CD4-positive, alpha-beta T cell treated with Interferon alpha-2 for 1 hour (primary cell): ENCODE data around the gene FRMD4A.

ENCODE experiments used
- DNase-seq, 2 donors: peaks; one replicate each; pipeline ENCODE4 v3.0.0-alpha.2; 2020 to 2022

Gene FRMD4A

DNA sequence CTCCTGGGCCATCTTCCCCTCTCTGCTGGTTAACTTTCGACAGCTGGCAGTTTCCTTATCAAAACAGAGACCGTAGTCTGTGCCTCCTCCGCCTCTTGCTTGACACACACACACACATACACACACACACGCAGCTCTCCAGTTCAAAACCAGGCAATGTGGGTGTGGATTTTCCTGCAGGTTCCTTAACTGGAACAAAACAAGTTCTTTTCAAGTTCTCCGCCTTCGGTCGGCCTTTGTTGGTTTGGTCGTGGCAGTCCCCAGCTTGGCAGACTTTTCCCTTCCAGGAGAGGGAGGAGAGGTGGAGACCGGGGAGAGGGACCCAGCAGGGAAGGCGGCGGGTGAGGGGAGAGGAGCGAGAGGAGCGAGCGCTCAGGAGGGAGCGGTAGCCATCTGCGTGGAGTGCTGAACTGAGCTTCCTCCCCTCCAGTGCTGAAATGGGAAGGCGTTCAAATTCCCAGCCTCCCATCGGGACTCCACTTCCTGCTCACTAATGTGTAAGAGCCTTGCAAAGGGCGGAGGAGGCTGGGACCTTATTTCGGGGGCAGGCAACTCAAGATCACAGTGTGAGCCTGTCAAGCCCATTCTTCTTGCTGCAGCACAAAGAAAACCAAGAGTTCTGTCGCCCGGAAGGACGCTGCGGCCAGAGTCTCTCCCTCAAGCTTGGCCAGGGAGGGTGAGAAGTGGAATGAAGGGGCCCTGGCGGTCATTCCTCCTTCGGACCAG, 623.4 kb downstream of the FRMD4A start:
- peak in 1 of 2 donors; percentile 15 for DNase-seq

DNA sequence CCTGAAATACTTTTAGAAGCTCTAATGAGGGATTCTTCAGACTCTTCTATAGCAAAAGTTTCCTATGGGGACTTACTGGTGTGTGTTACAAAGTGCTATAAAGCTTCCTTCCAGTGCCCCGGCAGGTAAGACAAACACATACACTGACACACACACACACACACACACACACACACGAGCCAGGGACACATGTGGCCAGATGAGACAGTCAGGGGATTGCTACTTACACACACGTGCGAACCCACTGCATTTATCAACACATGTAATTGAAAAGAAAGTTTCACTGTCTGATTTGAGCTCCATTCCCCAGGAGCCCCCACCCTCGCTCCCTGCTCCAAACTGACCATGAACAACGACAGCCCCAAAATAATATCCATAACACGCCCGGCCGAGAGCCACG, 624.1 kb downstream of the FRMD4A start:
- DNase-seq: no peak

DNA sequence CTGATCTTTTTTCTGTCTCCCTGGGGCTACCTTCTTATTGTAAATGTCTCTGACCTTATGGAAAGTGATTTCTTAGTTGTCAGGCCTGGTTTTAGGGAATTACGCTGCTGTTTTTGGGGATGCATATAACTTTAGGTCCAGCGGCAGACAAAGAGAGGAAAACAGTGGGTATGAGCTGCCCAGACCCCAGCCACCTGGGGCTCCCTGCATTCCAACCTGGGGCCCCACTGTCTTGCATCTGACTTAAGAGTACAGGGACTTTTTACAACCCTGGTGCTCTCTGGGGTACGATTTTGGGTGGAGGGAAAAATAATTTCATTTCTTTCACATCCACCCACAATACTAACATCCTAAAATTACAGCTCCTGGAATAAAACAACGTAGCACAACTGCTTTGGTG, 624.5 kb downstream of the FRMD4A start:
- DNase-seq: no peak

DNA sequence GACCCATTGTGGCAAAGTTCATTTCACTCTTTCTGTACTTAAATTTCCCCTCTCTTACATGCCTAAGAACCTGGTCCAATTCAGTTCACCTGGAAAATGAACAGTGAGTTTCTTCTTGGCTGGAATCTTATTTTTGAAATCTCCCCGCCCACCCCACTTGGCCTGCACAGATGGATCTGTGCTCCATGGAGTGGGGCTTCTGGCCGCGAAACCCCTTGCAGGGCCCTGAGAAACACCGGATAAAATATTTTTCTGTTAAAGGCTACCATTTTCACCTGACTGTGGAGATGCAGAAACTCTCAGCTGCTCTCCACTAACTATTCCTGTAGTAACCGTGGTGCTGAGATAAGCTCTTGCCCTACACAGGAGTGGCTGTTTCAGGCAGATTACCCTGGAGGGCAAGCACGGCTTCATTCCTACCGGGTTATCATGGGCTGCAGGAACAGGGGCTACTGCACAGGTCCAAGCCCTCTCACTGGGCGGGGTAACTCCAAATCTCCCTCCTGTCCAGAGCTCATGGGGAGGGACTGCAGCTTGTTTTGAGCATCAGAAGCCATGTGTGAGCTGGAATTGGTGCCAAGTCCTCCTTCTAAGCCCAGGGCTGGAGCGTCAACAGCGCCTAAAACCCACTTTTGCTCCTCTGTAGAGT, 625.1 kb downstream of the FRMD4A start:
- no peak for DNase-seq

DNA sequence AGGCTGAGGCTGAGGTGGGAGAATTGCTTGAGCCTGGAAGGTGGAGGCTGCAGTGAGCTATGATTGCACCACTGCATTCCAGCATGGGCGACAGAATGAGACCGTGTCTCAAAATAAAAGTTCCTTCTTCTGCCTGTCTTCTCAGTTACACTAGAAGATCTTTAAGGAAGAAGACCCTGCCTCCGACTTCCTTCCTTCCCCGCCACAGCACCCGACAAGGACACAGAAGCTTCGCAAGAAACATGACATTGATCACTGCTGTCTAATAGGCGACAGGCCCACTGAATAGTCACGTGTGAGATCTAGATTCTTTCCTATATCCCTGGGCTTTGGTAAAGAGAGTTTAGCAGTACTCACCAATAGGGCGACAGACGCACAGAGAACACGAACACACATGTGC, 625.8 kb downstream of the FRMD4A start:
- no peak for DNase-seq

DNA sequence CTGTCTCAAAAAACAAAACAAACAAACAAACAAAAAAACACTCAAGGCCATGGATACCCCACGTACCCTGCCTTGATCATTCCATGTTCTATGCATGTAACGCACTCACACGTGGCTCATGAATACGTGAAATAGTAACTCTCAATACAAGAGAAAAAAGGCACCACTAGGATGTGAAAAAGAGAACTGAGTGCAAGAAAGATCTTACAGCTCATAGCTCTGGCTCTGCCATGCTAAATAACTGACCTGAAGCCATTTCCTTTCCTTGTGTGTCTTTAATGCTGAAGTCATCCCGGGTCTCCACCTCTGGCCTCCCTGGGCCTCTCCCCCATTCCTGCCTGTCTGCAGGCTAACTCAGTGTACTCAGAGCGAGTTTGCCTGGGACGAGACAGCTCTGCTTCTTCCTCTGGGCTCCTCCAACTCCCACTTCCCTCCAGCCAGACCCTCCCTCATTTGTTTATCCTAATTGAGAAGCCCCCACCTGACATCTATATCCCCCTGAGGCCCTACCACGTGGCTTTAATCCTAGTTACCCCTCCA, 626.7 kb downstream of the FRMD4A start:
- DNase-seq: no peak

DNA sequence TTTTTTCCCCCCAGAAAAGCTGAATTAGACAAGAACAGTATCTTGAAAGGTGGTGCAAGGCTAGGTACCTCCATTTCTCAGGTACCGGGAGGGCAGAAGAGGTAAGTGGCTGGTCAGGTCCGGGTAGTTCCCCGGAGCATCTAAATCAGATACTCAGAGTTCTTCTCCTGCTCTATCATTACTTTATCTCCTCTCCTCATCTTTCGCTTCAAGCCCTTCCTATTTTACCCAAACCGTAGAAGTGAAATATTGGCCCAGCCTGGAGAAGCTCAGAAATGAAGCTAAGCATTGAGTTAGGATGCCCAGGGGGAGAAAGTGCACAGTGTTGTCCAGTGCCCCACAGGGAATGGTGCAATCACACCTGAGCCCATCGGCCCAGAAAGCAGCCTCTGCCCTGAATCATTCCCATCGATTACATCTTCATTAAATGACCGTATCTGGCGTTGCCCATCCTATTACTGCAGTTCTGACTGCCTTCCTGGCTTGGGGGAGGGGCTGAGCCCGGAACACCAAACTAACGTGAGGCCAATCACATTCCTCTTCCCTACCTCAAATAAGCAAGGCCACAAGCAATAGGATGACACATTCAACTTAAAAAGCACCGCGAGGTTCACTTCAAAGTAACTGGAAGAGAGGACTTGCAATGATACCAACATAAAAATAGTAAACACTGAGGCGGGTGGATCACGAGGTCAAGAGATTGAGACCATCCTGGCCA, 627.5 kb downstream of the FRMD4A start:
- DNase-seq: no peak

DNA sequence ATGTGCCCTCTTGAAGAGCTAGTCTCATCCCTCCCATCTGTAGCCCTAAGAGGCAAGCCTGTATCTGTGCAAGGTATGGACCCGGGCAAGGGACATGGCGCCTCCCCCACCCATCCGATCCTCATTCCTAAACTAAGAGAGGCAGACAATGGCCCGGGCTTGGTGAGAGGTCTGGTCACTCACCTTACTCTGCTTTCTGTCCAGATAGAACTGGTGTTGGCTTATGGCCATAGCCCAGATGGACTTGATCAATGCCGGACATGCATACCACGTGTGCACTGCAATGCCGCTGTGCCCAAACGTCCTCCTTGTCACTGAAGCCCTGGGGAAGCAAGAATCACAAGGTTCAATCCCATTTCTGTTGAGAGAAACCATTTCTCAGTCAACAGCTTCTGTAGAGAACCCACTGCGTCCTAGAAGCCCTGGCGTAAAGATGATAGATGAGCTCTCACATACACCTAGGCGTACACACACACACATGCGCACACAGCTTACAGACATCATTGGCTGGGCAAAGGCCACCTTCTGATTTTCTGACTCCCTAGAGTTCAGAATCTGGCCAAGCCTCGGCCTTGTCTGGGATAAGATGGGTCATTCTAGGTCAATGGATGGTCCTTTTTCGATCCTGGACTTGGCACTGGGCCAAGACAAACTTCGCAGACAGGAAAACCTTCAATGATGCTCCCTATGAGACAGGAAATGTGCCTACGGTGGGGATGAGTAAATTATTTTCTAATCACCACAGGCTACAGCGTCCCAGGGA, 629.4 kb downstream of the FRMD4A start:
- no peak for DNase-seq

DNA sequence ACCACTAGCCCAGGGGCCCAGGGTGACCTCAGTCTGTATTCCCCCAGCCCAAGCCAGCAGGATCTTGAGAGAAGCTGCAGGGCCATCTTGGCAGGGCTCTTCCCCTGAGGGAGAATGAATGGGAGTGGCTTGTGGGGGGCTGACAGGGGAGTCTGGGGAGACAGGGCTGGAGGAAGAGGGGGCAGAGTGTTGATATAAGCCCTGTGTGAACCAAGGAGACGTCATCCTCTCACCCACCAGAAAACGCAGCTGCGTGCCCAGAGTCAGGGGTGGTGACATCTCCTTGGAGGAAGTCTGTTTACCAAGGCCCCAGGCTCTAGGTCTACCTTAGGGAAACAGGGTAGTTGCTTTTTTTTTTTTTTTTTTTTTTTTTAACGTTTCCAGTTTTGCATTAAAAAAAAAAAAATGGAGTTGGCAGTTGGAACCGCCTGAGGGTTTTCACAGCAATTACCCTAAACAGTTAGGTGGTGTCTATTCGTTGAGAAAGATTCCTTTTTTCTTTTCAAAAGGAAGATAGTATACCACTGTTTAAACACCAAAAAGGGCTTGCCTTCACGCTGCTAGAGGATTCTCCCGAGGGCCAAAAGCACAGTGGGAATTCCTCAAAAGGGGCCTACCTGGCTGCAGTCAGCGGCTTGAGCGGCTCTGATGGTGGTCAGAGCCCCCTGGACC, 630.1 kb downstream of the FRMD4A start:
- no peak for DNase-seq

DNA sequence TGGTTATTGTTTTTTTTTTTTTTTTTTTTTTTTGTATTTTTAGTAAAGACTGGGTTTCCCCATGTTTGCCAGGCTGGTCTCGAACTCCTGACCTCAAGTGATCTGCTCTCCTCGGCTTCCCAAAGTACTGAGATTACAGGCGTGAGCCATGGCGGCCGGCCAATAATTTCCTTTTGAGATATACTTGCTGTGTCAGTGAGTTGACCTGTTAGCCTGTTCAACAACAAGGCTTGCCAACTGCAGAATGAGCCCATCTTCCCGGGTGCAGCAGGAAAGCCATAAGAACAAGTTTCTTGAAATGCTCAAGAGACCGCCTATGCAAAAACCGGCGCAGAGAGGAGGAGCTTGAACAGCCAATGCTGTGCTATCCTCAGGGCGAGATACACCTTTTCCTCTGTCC, 631.5 kb downstream of the FRMD4A start:
- no peak for DNase-seq

DNA sequence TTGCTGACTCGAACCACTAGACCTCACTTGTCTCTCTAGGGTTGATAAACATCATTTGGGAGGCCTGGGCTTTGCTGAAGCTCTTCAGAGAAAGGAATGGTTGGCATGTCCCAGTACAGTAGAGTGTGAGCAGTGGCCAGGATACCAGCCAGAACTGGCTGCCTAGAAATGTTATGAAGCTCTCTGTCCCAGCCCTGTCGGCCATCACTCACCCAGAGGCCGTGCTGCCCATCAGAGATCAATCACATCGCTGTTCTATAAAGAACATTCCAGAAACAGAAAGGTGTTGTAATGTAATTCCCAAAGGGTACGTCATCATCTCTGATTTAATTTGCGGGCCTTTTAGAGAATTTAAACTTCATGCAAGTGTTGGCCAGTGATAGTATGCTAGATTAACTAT, 632.5 kb downstream of the FRMD4A start:
- DNase-seq: no peak

DNA sequence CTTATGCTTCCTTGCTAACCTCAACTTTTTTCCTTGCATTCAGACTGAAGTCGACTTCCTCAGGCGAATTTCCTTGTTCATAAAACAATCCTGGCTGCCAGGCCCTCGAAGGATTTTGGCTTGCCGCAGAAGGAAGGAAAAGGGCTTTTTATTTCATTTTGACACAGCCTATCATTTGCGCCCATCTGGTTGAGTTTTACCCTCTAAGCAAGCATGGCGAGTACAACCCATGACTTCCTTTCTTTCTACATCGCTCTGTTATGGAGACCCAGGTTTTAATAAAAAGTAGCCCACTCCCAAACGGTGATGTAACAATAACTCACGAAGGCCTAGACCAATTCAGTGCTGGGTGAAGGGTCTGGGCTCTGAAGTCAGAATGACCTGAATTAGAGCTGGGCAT, 634.7 kb downstream of the FRMD4A start:
- DNase-seq: no peak

DNA sequence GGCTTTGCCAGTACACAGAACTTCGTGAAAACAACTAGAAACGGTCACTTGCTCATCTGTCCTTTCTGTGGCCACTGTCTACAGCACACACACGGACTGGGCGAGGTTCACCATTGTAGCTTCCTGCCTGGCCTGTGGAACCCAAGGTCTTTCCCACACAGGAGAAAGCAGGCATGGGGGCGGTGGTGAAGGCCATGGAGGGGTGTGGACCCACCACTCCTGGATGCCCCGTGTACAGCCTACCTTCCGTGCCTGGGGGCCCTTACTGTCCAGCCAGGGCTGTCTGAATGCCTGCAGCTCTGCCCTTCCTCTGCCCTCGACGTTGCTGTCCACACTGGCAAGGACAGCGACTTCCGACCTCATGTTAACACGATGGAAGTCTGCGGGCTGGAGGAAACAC, 635.1 kb downstream of the FRMD4A start:
- DNase-seq: no peak

DNA sequence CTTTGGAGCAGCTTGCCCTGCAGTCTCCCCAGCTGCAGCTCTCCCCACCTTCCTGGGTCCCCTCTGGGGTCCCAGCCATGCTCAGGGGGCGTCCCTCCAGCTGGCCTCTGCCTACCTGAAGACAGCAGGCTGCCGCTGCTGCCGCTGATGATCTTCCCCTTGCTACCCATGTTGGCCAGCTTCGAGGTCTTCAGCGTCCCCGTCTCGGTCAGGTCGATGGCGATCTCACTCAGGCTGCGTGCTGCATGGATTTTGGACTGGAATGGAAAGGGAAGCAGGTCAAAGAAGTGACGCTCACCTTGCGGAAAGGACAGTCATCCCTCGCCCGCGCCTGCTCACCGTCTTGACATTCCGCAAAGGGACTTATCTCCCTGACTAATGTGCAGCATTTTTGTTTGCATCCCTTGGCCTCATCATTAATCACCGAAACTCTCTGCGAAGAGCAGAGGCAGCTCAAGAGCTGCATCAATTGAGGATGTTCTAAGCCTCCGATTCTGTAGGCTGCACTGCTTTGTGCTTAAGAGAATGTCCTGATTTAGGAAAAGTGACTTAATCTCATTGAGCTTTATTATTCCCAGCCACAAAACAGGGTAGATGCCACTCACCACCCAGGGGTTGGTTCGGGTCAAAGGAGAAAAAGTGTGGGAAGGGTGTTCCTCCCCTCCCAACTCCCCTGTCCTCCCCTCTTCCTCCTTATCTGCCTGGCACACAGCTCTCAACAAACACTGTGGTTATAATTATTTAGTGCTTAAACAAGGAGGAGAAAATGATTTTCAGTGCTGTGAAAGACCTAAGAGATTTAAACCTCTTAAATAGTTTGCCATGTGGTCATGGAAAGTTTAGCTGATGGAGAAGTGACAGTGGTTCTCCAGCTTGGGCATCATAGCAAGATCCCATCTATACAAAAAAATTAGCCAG, 636.7 kb downstream of the FRMD4A start:
- no peak for DNase-seq

DNA sequence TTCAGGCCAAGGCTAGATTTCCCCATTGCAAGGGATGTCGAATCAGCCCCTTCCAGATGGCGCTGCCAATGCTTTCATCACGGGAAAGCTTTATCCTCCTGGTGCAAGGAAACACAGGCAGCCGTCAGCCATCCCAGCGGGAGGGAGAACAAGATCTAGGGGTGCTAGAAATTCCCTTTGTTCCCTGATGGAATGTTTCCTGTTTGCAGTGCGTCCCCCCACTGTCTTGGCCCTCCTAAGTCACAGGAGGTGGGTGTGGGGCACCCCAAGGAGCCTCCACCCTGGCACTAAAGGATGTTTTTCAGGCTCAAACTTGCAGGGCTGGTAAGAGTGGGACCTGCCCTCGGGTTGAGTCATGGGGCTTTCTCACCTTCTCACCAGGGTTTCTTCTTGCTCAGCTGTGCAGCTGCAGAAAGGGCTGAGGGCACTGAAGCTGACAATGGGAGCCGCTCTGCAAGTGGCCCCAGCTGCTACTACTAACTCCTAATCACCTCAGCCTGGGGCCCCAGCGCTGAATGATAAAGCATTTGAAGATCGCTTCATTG, 640.4 kb downstream of the FRMD4A start:
- DNase-seq: no peak

DNA sequence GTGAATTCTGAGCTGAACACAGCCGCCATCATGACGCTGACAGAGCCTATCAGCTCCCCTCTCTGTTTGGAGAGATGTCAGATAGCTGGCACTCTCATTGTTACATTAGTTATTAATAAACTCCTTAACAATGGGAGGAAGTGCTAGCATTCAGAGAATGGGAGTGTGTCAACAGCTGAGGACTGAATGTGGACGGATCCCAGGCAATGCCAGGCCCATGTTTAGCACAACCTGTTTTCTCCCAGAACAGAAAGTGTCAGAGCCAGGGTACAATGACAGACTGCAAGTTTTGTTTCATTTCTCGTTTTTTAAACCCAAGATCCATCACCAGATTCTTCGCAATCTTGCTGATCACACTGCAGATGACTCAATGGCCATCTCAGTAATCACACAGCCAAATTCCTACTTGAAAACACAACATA, 644.4 kb downstream of the FRMD4A start:
- DNase-seq: no peak

DNA sequence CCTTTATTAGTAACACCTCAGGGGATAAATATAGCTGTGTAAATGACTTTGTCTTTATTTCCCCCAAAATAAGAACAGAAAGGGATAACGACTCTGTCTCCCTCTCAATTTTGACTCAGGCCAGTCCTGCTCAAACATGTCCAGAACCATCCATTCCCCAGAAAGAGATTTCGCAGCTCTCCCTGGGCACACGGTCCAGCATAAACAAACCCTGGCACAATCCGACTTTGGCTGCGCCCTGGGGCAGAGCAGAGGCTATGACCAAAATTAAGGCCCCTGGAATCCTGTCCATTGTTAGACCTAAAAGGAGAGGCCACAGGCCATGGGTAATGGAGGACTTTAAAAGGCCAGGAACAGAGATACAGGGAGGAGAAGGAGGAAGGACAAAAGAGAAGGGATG, 644.8 kb downstream of the FRMD4A start:
- no peak for DNase-seq

DNA sequence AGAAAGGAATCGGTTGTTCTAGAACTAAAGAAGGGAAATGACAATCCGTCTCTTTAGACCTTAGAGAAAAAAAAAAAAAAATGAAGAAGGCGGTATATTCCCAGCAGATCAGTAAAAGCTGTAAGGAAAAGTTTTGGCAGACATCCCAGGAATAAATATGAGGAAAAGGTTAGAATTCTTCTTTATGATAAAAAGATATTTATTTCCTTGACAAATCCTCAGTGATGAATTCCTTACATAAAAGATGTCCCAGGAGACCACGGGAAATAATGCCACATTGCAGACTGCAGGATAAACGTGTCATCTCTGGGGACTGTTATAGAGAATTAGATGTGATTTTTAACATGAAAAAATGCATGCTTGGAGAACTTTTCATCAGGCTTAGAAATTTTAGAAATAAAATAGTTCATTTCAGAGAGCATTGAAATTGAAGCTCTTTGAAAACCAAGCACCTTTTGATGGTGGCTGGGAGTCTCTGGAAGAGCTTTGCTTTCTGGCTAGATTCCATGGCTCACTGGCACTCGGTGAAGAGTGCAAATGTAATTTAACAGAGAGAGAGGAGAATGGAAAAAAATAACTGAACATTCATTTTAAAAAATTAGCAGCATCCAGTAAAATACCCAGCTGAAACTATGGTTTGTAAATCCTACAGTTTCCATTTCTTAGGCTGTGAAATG, 645.8 kb downstream of the FRMD4A start:
- DNase-seq: no peak

DNA sequence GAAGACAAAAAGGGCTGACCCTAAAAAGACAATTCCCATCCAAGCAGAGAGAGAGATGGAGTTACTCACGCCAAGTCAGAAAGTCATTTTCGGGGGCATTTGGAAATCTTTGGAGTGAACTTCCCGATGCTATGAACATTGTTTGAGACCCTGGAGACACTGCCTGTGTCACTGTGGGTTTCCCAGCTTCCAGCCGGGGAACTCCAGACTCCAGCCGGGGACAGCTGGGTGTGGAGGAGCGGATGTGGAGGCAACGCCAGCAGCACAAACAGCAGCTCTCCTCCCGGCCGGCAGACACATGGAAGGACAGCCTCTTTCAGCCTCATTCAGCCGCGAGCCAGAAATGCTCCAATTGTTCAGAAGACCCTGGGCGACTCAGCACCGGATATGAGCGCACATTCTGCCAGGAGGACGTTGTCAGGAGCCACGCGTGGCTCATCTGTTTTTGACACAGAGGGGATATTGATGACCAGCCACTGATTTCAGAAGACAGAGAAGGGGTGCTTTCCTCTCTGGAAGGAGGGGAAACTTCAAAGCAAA, 646.4 kb downstream of the FRMD4A start:
- no peak for DNase-seq

DNA sequence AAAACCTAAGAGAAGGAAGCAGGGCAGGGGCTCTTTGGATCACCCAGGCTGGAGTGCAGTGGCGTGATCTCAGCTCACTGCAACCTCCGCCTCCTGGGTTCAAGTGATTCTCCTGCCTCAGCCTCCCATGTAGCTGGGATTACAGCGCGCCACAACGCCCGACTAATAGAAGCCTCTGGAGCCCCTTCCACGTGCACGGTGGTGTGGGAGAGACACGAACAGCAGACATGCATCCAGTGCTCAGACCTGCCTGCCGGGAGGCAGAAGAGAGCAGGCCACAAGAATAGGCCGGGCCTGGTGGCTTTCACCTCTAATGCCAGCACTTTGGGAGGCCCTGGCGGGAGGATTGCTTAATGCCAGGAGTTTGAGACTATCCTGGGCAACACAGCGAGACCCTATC, 647.7 kb downstream of the FRMD4A start:
- DNase-seq: no peak
